Stomach (tissue), 9 donors: ENCODE results near the gene MINDY2. TPM values are rescaled to one million over a fixed set of nuclear protein-coding genes. Genes with fewer than 3 reads are reported as not detected.
"Not testable (repeated sequence)": the region's sequence is repeated elsewhere in the genome, so short reads cannot be mapped to it uniquely, and the experiment has no call there.

Experiments used
- DNase-seq, 2 donors: peaks; one replicate each; pipeline versions ENCODE4 v3.0.0 to v3.0.0-alpha.2; 2013 to 2019
- H3K27ac ChIP-seq, 5 donors: fragments of 200-600 bp in 4 of 5; sonication (generic) in 4 of 5; one replicate each; pipeline ENCODE4 v1.5.1; 2013 to 2019; ENCODE audit warnings: mild to moderate bottlenecking in 1 of 5, moderate library complexity in 1 of 5
- H3K27me3 ChIP-seq, 3 donors: fragments of 200-600 bp; sonication (generic); one replicate each; pipeline ENCODE4 v1.5.1; 2017 to 2019; ENCODE audit warnings: mixed run types in 1 of 3
- H3K36me3 ChIP-seq, 4 donors: fragments of 200-600 bp; sonication (generic); 1 replicate in 3 of 4; 2 replicates in 1 of 4; pipeline ENCODE4 v1.5.1; 2016 to 2019
- H3K4me1 ChIP-seq, 4 donors: fragments of 200-600 bp; sonication (generic); one replicate each; pipeline ENCODE4 v1.5.1; 2016 to 2019
- H3K4me3 ChIP-seq, 4 donors: fragments of 200-600 bp; sonication (generic) in 3 of 4; one replicate each; pipeline ENCODE4 v1.5.1; 2016 to 2019; ENCODE audit warnings: mild to moderate bottlenecking in 1 of 4
- H3K9me3 ChIP-seq, 4 donors: fragments of 200-600 bp; sonication (generic); one replicate each; pipeline ENCODE4 v1.5.1; 2016 to 2019
- EP300 ChIP-seq: sonication (generic); formaldehyde crosslinking; IDR thresholded peaks from one replicate; pipeline ENCODE4 v1.6.1; 2017; ENCODE audit warnings: antibody characterized with exemption
- POLR2A ChIP-seq, 4 donors: fragments of 450-650 bp; IDR thresholded peaks; one replicate each; pipeline ENCODE4 v1.6.1; 2016; ENCODE audit warnings: antibody characterized with exemption in 4 of 4, control low read depth in 2 of 4, mild to moderate bottlenecking in 1 of 4, moderate library complexity in 1 of 4
- POLR2AphosphoS5 ChIP-seq, 3 donors: sonication (generic); formaldehyde crosslinking; IDR thresholded peaks; one replicate each; pipeline ENCODE4 v1.6.1; 2016; ENCODE audit warnings: antibody characterized with exemption in 3 of 3
- WGBS, 5 donors: extraction: QIAGEN DNeasy Blood & Tissue Kit in 3 of 5; methylation state at CpG; one replicate each; pipeline versions ENCODE4 v1.1.5 to v1.1.7; 2013 to 2018; 5-methylcytosine and 5-hydroxymethylcytosine counted together
- intact Hi-C: fragments of 100-400 bp; cut with DNase I; formaldehyde crosslinking; loops from one replicate; pipeline ENCODE4 v1.15.1; 2023; ENCODE audit warnings: low total_unique reads
- polyA plus RNA-seq, 3 donors: library from polyadenylated mRNA; stranded (reverse); fragments of 200-250 nt; gene quantifications; one replicate each; pipeline ENCODE4 v1.2.3, GENCODE V29; 2013
- total RNA-seq, 5 donors: library from RNA; depleted of rRNA; stranded (reverse); fragments of >200 nt; gene quantifications; one replicate each; pipeline versions ENCODE4 v1.1.0 to v1.2.3, GENCODE V29; 2014 to 2016
- TF ChIP-seq, protein P1 (sequence below), 7 experiments: fragments of 450-650 bp in 4 of 7; fragments of 200-600 bp in 3 of 7; sonication (generic) in 3 of 7; IDR thresholded peaks; one replicate each; pipeline ENCODE4 v1.5.1; 2016 to 2019; ENCODE audit warnings: antibody characterized with exemption in 7 of 7, control low read depth in 2 of 7, mild to moderate bottlenecking in 1 of 7
- donor health status: healthy with polysubstance abuse.
- donor health status: Bipolar disorder and iron deficiency.
- donor health status: healthy.

The MINDY2 gene
- total and polyA plus RNA-seq, 8 donors = 3.1 to 34.1 (median 7.5) TPM

DNA sequence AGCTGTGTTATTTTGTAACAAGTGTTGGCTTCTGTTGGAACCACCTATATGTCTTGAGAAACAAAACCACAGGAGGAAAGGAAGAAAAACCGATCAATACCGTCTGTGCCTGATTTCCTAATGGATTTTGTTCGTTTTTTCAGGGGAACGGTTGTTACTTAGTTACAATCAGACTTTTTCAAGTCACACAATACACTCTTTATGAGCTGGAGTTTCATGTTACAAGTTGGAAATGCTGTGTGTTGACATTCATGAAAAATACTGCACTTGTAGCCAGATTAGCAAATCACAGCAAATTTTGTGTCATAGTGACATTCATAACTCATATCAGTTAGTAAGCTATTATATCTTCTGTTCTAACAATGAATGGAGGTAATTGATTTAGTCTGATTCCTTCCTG is 83.5 kb downstream of the MINDY2 start:
- Histone ChIP-seq H3K4me1 (peaks cover 0 to 15% (median 4%) of the 10 kb centered on the region in 4 donors), H3K27me3 (no peaks in the 10 kb centered on the region), H3K9me3 (no peaks in the 10 kb centered on the region), H3K4me3 (no peak overlapping the region), H3K27ac (peak overlapping the region in 2 of 5 donors; percentile 36 to 45), H3K36me3 (peaks cover 0 to 42% (median 26%) of the 10 kb centered on the region in 4 donors)
- 25 to 54% (median 46%) methylated on average over 4 of the region's 4 CpGs for WGBS, 5 donors
- DNase-seq = peak in 1 of 2 donors; percentile 69
- intact Hi-C loops = no loop called here
- TF ChIP-seq POLR2A (IDR thresholded peaks at IDR 0.05) (no peak), POLR2AphosphoS5 (IDR thresholded peaks at IDR 0.05) (no peak), EP300 (no peak)
- TF ChIP-seq, protein P1, sequence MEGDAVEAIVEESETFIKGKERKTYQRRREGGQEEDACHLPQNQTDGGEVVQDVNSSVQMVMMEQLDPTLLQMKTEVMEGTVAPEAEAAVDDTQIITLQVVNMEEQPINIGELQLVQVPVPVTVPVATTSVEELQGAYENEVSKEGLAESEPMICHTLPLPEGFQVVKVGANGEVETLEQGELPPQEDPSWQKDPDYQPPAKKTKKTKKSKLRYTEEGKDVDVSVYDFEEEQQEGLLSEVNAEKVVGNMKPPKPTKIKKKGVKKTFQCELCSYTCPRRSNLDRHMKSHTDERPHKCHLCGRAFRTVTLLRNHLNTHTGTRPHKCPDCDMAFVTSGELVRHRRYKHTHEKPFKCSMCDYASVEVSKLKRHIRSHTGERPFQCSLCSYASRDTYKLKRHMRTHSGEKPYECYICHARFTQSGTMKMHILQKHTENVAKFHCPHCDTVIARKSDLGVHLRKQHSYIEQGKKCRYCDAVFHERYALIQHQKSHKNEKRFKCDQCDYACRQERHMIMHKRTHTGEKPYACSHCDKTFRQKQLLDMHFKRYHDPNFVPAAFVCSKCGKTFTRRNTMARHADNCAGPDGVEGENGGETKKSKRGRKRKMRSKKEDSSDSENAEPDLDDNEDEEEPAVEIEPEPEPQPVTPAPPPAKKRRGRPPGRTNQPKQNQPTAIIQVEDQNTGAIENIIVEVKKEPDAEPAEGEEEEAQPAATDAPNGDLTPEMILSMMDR (IDR thresholded peaks at IDR 0.05) = no peak

DNA sequence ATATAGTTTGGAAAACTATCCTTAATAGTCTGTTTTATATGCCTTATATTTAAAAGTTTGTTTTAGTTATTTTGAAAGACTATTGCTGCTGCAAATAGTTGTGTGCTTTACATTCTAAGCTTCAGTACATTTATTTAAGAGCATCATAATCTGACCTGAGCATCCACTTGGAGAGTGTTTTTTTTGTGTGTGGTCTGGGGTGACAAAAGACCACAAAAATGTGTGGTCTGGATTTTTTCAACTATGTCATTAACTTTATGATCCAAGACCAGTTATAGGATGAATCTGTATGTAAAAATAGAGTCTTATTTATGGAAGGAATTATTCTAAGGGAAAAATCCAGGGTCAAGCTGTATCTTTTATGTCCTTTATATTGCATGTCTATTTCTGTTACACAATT is 85.0 kb downstream of the MINDY2 start:
- intact Hi-C loops = no loop called here
- Histone ChIP-seq H3K27me3 (no peaks in the 10 kb centered on the region), H3K4me3 (no peak overlapping the region), H3K9me3 (no peaks in the 10 kb centered on the region), H3K27ac (no peak overlapping the region), H3K4me1 (peaks cover 0 to 15% (median 4%) of the 10 kb centered on the region in 4 donors), H3K36me3 (peaks cover 0 to 34% (median 19%) of the 10 kb centered on the region in 4 donors)
- DNase-seq = peak in 1 of 2 donors; percentile 4
- no peak for TF ChIP-seq POLR2A (IDR thresholded peaks at IDR 0.05)
- TF ChIP-seq, protein P1 (IDR thresholded peaks at IDR 0.05) = no peak
- no peak for TF ChIP-seq EP300
- no peak for TF ChIP-seq POLR2AphosphoS5 (IDR thresholded peaks at IDR 0.05)

DNA sequence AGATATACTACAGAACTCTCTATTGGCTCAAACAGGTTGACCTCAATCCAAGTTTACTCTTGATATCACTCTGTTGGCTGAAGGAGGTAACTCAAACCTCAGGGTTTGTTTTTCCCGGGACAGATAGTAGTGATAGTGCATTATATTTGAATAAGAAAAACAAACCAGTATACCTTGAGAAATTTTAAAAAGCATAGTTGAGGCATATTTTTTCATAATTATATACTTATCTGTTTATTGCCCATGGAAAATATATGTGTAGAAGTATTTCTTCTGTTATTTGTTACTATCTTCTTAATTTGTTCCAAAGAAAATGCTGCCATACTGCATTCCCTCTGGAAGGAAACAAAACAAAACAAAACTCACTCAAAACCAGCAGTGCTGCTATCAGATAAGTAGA is 85.5 kb downstream of the MINDY2 start:
- WGBS, 5 donors = 35 to 63% (median 39%) methylated on average over 1 of the region's 1 CpG
- peaks cover 0 to 15% (median 4%) of the 10 kb centered on the region in 4 donors for H3K4me1 ChIP-seq
- peak in 1 of 3 donors; percentile 5 for TF ChIP-seq POLR2AphosphoS5 (IDR thresholded peaks at IDR 0.05)
- H3K4me3 ChIP-seq, H3K27me3 ChIP-seq, H3K27ac ChIP-seq, H3K9me3 ChIP-seq, intact Hi-C loops: not testable (repeated sequence)
- DNase-seq = peak in 1 of 2 donors; percentile 37
- H3K36me3 ChIP-seq = peaks cover 0 to 30% (median 16%) of the 10 kb centered on the region in 4 donors

DNA sequence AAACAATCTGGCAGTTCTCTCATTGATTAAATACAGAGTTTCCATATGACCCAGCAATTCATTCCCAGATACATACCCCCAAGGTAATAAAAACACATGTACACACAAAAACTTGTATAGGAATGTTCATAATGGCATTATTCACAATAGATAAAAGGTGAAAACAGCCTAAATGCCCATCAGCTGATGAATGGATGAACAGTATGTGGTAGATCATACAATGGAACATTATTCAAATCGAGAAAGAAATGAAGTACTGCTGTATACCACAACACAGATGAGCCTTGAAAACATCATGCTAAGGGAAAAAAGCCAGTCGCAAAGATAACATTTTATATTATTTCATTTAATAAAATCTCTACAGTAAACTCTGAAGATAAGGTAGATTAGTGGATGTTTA is 91.2 kb downstream of the MINDY2 start:
- intact Hi-C loops = no loop called here
- TF ChIP-seq POLR2AphosphoS5 (IDR thresholded peaks at IDR 0.05) (no peak), EP300 (no peak), POLR2A (IDR thresholded peaks at IDR 0.05) (no peak)
- TF ChIP-seq, protein P1 (IDR thresholded peaks at IDR 0.05) = no peak
- WGBS, 5 donors = 81 to 90% (median 84%) methylated on average over 2 of the region's 2 CpGs

More for the DNA sequence above, 91.2 kb downstream of the MINDY2 start:
- no peaks in the 10 kb centered on the region for H3K9me3 ChIP-seq
- H3K4me1 ChIP-seq = peaks cover 4 to 14% (median 11%) of the 10 kb centered on the region in 4 donors
- DNase-seq = no peak
- peaks cover 0 to 4% (median 0%) of the 10 kb centered on the region in 3 donors for H3K27me3 ChIP-seq
- no peak overlapping the region for H3K27ac ChIP-seq
- no peaks in the 10 kb centered on the region for H3K36me3 ChIP-seq
- H3K4me3 ChIP-seq = no peak overlapping the region
